Measurements from ENCODE around the gene ST6GALNAC6.

ST6GALNAC6 gene

DNA sequence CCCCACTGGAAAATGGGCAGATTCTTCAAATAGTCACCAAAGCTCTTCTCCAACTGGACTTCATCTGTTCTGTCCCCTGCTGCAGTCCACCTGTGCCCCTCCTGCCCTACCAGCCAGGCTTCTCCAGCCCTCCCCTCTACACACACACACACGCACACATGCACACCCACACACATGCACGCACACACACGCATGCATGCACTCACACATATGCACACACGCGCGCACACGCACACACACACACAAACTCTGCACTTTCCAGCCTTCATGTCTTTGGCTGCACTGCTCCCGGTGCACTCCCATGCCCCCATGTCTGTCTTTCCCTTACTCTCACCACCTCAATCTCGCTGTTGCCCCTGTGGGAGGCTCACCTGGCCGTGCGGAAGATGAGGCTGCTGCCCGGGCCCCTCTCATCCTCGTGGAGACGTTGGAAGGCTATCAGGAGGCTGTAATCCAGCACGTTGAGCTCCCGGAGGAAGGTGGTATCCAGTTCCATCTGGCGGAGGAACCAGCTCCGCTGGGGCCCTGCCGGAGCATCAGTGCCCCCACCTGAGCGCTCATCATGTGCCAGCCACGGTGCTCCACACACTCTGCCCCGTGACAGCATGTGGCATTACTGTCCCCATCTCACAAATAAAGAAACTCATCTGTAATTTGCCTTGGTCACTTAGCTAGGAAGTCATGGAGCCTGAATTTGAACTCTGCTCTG, 25.5 kb upstream of the ST6GALNAC6 start:
- TF ChIP-seq TAF1 (IDR thresholded peaks at IDR 0.05; ENCODE audit: borderline replicate concordance, insufficient read depth, low read length) (no peak), POLR2AphosphoS5 (IDR thresholded peaks at IDR 0.05; ENCODE audit: low read depth, low read length) (no peak), FOXP2 (optimal IDR thresholded peaks at IDR 0.05; ENCODE audit: borderline replicate concordance, extremely low read depth, extremely low read length, insufficient read depth) (no peak), SIN3A (IDR thresholded peaks at IDR 0.05; ENCODE audit: borderline replicate concordance, insufficient read depth, low read length) (no peak)
- TF ChIP-seq, protein P1, sequence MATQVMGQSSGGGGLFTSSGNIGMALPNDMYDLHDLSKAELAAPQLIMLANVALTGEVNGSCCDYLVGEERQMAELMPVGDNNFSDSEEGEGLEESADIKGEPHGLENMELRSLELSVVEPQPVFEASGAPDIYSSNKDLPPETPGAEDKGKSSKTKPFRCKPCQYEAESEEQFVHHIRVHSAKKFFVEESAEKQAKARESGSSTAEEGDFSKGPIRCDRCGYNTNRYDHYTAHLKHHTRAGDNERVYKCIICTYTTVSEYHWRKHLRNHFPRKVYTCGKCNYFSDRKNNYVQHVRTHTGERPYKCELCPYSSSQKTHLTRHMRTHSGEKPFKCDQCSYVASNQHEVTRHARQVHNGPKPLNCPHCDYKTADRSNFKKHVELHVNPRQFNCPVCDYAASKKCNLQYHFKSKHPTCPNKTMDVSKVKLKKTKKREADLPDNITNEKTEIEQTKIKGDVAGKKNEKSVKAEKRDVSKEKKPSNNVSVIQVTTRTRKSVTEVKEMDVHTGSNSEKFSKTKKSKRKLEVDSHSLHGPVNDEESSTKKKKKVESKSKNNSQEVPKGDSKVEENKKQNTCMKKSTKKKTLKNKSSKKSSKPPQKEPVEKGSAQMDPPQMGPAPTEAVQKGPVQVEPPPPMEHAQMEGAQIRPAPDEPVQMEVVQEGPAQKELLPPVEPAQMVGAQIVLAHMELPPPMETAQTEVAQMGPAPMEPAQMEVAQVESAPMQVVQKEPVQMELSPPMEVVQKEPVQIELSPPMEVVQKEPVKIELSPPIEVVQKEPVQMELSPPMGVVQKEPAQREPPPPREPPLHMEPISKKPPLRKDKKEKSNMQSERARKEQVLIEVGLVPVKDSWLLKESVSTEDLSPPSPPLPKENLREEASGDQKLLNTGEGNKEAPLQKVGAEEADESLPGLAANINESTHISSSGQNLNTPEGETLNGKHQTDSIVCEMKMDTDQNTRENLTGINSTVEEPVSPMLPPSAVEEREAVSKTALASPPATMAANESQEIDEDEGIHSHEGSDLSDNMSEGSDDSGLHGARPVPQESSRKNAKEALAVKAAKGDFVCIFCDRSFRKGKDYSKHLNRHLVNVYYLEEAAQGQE (IDR thresholded peaks at IDR 0.05; ENCODE audit: insufficient read depth in 1 of 2, low read depth in 2 of 2, low read length in 2 of 2) = no peak

DNA sequence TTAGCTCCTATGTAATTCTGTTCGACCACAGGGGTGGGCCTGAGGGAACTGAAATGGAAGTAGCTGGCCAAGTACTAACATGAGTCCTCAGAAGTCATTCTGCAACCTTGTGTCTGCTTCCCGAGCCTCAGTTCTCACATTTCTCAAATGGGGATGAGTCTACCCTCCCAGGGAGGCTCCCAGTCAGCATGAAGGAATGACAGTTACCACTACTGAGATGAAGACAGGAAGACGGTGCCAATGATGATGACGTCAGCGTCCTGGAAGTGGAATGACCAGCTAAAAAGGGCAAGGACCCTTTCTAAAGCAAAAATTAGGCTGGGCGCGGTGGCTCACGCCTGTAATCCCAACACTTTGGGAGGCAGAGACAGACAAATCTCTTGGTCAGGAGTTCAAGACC, 24.4 kb upstream of the ST6GALNAC6 start:
- TF ChIP-seq TAF1 (IDR thresholded peaks at IDR 0.05; ENCODE audit: borderline replicate concordance, insufficient read depth, low read length) (no peak), FOXP2 (optimal IDR thresholded peaks at IDR 0.05; ENCODE audit: borderline replicate concordance, extremely low read depth, extremely low read length, insufficient read depth) (no peak), SIN3A (IDR thresholded peaks at IDR 0.05; ENCODE audit: borderline replicate concordance, insufficient read depth, low read length) (no peak), POLR2AphosphoS5 (IDR thresholded peaks at IDR 0.05; ENCODE audit: low read depth, low read length) (no peak)
- TF ChIP-seq, protein P1 (IDR thresholded peaks at IDR 0.05; ENCODE audit: insufficient read depth in 1 of 2, low read depth in 2 of 2, low read length in 2 of 2) = no peak

DNA sequence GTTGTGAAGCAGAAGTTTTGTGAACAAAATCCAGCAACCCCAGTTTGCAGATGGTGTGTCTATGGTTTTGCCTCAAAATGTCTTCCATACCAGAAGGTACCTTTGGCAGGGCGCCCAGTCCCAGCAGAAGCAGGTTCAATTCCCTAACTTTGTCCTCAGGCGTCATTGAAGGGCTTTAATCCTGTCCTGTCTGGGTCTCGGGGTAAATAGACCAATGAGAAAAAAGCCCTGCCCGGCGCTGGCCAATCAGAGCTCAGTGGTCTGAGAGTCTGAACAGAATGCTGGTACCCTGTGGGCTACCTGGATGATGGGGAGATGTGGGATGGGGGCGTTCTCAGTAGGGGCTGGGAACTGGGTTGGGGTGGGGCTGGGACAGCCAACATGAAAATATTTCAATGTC, 23.6 kb upstream of the ST6GALNAC6 start:
- TF ChIP-seq FOXP2 (optimal IDR thresholded peaks at IDR 0.05; ENCODE audit: borderline replicate concordance, extremely low read depth, extremely low read length, insufficient read depth) (no peak), SIN3A (IDR thresholded peaks at IDR 0.05; ENCODE audit: borderline replicate concordance, insufficient read depth, low read length) (no peak), POLR2AphosphoS5 (IDR thresholded peaks at IDR 0.05; ENCODE audit: low read depth, low read length) (no peak), TAF1 (IDR thresholded peaks at IDR 0.05; ENCODE audit: borderline replicate concordance, insufficient read depth, low read length) (no peak)
- TF ChIP-seq, protein P1 (IDR thresholded peaks at IDR 0.05; ENCODE audit: insufficient read depth in 1 of 2, low read depth in 2 of 2, low read length in 2 of 2) = no peak

DNA sequence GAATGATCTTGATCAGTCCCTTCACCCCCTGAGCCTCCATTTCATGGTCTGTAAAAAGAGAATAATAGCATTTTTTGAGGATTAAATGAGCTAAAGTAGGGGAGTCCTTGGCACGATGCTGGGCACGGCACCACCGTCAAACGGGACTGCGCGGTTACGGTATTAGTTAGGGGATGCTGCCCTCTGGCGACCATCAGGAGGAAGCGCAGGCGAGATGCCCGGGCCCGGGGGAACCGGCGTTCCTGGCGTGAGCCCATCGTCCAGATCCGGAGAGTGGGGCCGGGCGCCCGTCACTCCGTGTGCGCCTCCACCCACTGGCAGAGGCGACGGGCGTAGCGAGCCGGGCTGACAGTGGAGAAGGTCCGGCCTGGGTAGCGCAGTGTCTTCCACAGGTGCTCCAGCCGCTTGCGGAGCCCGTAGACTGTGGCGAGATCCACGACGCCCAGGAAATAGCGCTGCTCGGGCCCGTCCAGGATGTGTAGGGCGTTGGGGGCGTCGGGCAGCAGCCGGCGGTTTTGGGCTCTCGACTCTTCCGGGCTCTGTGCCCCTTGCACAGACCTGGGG, 22.2 kb upstream of the ST6GALNAC6 start:
- TF ChIP-seq FOXP2 (optimal IDR thresholded peaks at IDR 0.05; ENCODE audit: borderline replicate concordance, extremely low read depth, extremely low read length, insufficient read depth) (no peak), POLR2AphosphoS5 (IDR thresholded peaks at IDR 0.05; ENCODE audit: low read depth, low read length) (no peak), SIN3A (IDR thresholded peaks at IDR 0.05; ENCODE audit: borderline replicate concordance, insufficient read depth, low read length) (no peak)

DNA sequence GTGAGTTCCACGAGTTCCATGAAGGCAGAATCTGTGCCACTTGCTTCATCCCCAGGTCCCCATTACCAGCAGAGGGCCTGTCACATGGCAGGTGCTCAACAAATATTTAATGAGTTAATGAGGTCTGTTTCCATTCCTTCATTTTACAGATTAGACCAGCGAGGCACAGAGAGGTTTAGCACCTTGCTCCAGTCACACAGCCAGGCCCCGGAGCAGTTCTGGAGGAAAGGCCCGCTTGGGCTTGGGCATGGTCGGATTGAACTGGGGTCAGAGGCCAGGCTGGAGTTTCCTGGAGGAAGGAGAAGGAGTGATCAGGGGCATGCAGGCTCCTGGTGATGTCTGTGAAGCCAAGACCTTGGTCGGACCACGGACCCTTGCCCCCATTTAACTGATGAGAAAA, 21.4 kb upstream of the ST6GALNAC6 start:
- TF ChIP-seq TAF1 (IDR thresholded peaks at IDR 0.05; ENCODE audit: borderline replicate concordance, insufficient read depth, low read length) (no peak), SIN3A (IDR thresholded peaks at IDR 0.05; ENCODE audit: borderline replicate concordance, insufficient read depth, low read length) (no peak), POLR2AphosphoS5 (IDR thresholded peaks at IDR 0.05; ENCODE audit: low read depth, low read length) (no peak), FOXP2 (optimal IDR thresholded peaks at IDR 0.05; ENCODE audit: borderline replicate concordance, extremely low read depth, extremely low read length, insufficient read depth) (no peak)
- TF ChIP-seq, protein P1 (IDR thresholded peaks at IDR 0.05; ENCODE audit: insufficient read depth in 1 of 2, low read depth in 2 of 2, low read length in 2 of 2) = no peak
